Measurements from ENCODE around the gene CFAP46. TPM values are rescaled to one million over a fixed set of nuclear protein-coding genes. Genes with fewer than 3 reads are reported as not detected.
"Not testable (repeated sequence)": the region's sequence is repeated elsewhere in the genome, so short reads cannot be mapped to it uniquely, and the experiment has no call there.

Gene CFAP46
- total and polyA plus RNA-seq, 9 donors, result 0.50 to 22.4 (median 1.6) TPM; not detected in 1

- Histone ChIP-seq H3K27ac (no peak overlapping the region), H3K4me3 (no peak overlapping the region), H3K27me3 (no peaks in the 10 kb centered on the region), H3K4me1 (ENCODE audit: insufficient read depth) (no peaks in the 10 kb centered on the region), H3K9me3 (peaks cover 0 to 15% of the 10 kb centered on the region in 2 donors), H3K36me3 (no peaks in the 10 kb centered on the region)
- intact Hi-C loops (cut with DNase I), result no loop called here
- peak in 1 of 5 donors; percentile 17 for DNase-seq
- WGBS, 3 donors, result 83 to 91% (median 86%) methylated on average over 19 to 20 of the region's 20 CpGs
- no peak for TF ChIP-seq POLR2A (IDR thresholded peaks at IDR 0.05)
- TF ChIP-seq, protein P1, sequence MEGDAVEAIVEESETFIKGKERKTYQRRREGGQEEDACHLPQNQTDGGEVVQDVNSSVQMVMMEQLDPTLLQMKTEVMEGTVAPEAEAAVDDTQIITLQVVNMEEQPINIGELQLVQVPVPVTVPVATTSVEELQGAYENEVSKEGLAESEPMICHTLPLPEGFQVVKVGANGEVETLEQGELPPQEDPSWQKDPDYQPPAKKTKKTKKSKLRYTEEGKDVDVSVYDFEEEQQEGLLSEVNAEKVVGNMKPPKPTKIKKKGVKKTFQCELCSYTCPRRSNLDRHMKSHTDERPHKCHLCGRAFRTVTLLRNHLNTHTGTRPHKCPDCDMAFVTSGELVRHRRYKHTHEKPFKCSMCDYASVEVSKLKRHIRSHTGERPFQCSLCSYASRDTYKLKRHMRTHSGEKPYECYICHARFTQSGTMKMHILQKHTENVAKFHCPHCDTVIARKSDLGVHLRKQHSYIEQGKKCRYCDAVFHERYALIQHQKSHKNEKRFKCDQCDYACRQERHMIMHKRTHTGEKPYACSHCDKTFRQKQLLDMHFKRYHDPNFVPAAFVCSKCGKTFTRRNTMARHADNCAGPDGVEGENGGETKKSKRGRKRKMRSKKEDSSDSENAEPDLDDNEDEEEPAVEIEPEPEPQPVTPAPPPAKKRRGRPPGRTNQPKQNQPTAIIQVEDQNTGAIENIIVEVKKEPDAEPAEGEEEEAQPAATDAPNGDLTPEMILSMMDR (IDR thresholded peaks at IDR 0.05), result no peak
- TF ChIP-seq EP300 (IDR thresholded peaks at IDR 0.05), result no peak
These were observed 98.1 kb downstream of the CFAP46 start for GRCh38 chr10:132844069-132844809.

- peak in 1 of 5 donors; percentile 10 for DNase-seq
These were observed 99.1 kb downstream of the CFAP46 start for GRCh38 chr10:132843276-132843675.

DNA sequence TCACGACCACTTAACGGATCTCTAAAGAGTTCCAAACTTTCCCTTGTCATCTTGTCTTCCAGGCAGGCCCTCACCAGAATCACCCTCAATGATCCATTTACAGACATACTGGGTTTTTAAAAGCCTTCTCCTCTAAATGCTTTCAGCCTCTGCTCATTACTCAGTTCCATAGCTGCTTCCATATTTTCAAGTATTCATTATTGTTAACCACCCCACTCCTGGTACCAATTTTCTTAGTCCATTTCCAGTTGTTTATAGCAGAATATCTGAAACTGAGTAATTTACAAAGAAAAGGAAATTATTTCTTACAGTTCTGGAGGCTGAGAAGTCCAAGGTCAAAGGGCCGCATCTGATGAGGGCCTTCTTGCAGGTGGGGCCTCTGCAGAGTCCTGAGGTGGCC is 100.0 kb downstream of the CFAP46 start:
- TF ChIP-seq POLR2A (IDR thresholded peaks at IDR 0.05) (no peak), EP300 (IDR thresholded peaks at IDR 0.05) (no peak)
- TF ChIP-seq, protein P1 (IDR thresholded peaks at IDR 0.05), result no peak

More at GRCh38 chr10:132843276-132843675, 99.1 kb downstream of the CFAP46 start:
- H3K4me3 ChIP-seq; H3K4me1 ChIP-seq (ENCODE audit: insufficient read depth); H3K36me3 ChIP-seq; intact Hi-C loops (cut with DNase I); H3K27me3 ChIP-seq; H3K27ac ChIP-seq: not testable (repeated sequence)
- WGBS, 3 donors, result 90 to 95% (median 93%) methylated on average over 9 to 10 of the region's 10 CpGs
- H3K9me3 ChIP-seq, result peaks cover 0 to 15% of the 10 kb centered on the region in 2 donors

GRCh38 chr10:132841615-132841975 is 100.8 kb downstream of the CFAP46 start:
- peaks cover 0 to 15% of the 10 kb centered on the region in 2 donors for H3K9me3 ChIP-seq
- H3K36me3 ChIP-seq, result no peaks in the 10 kb centered on the region
- no peaks in the 10 kb centered on the region for H3K27me3 ChIP-seq
- DNase-seq, result peak in 1 of 5 donors; percentile 0
- WGBS, 3 donors, result 75 to 91% (median 85%) methylated on average over 2 to 3 of the region's 3 CpGs
- H3K4me3 ChIP-seq, result no peak overlapping the region
- H3K27ac ChIP-seq, result no peak overlapping the region
- intact Hi-C loops (cut with DNase I), result no loop called here
- no peaks in the 10 kb centered on the region for H3K4me1 ChIP-seq (ENCODE audit: insufficient read depth)
- TF ChIP-seq POLR2A (IDR thresholded peaks at IDR 0.05) (no peak), EP300 (IDR thresholded peaks at IDR 0.05) (no peak)
- TF ChIP-seq, protein P1 (IDR thresholded peaks at IDR 0.05), result no peak

More for the DNA sequence above, 100.0 kb downstream of the CFAP46 start:
- no peaks in the 10 kb centered on the region for H3K4me1 ChIP-seq (ENCODE audit: insufficient read depth)
- H3K36me3 ChIP-seq, result no peaks in the 10 kb centered on the region
- H3K27me3 ChIP-seq, result no peaks in the 10 kb centered on the region
- intact Hi-C loops (cut with DNase I), result no loop called here
- 95 to 96% (median 95%) methylated on average over 3 of the region's 3 CpGs for WGBS, 3 donors
- H3K27ac ChIP-seq, result no peak overlapping the region
- peaks cover 0 to 15% of the 10 kb centered on the region in 2 donors for H3K9me3 ChIP-seq
- H3K4me3 ChIP-seq, result no peak overlapping the region
- DNase-seq, result no peak

All from ovary (tissue), 9 donors.